Measurements from ENCODE around the gene RIMS4.

RIMS4 gene

GRCh38 chr20:44703183-44703925 is 107.0 kb downstream of the RIMS4 start:
- H3K4me3 ChIP-seq (ENCODE audit: control insufficient read depth, low read depth, low read length), result no peak overlapping the region
- TF ChIP-seq CTCF (IDR thresholded peaks at IDR 0.05; ENCODE audit: control insufficient read depth, insufficient read depth, low read depth, low read length, missing control alignments), result no peak
- DNase-seq (ENCODE audit: low read depth), result no peak

- no peak overlapping the region for H3K4me3 ChIP-seq (ENCODE audit: control insufficient read depth, low read depth, low read length)
- no peak for TF ChIP-seq CTCF (IDR thresholded peaks at IDR 0.05; ENCODE audit: control insufficient read depth, insufficient read depth, low read depth, low read length, missing control alignments)
- peak; percentile 81 for DNase-seq (ENCODE audit: low read depth)
Observed at GRCh38 chr20:44702776-44703175, 107.6 kb downstream of the RIMS4 start.

GRCh38 chr20:44701858-44702256 is 108.5 kb downstream of the RIMS4 start:
- no peak for DNase-seq (ENCODE audit: low read depth)
- H3K4me3 ChIP-seq (ENCODE audit: control insufficient read depth, low read depth, low read length), result no peak overlapping the region
- TF ChIP-seq CTCF (IDR thresholded peaks at IDR 0.05; ENCODE audit: control insufficient read depth, insufficient read depth, low read depth, low read length, missing control alignments), result no peak
